Stimulated activated naive CD4-positive, alpha-beta T cell (primary cell): ENCODE measurements around the gene FOXK1.

Experiments used
- DNase-seq, 6 experiments: peaks; one replicate each; lab custom pipeline; 2025; lab: John Stamatoyannopoulos, UW

FOXK1 gene

DNA sequence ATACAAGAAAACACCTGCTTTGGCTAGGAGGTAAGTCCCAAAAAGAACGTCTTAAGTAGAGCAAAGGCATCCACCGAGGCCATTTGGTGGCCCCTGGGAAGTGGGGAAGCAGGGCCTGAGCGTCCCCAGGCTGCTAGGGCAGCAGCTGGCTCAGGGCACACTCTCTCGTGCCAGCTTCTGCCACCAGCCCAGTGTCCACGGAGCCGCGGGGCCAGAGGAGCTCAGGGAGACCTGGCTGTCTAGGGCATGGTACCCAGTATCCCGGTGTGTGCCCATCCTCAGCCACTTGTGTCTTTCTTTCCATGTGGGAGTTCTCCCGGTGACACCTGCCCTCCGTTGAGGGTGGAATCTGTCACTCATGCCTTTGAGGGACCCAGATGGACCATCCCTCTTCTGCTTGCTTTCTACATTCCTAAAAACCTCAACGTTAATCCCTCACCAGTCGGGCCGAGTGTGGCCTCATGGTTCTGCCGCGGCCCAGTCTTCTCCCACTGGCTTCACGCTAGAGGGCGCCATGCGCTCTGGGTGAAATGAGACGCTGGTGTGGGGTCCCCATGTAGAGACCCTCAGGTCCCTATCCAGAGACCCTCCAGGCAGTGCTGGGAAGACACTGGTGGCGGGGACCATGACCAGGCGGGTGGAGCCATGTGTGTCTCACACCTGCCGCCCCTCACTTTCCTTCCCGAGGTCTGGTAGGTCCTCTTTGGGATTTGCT lies 83.8 kb downstream of the FOXK1 start:
- DNase-seq: no peak

DNA sequence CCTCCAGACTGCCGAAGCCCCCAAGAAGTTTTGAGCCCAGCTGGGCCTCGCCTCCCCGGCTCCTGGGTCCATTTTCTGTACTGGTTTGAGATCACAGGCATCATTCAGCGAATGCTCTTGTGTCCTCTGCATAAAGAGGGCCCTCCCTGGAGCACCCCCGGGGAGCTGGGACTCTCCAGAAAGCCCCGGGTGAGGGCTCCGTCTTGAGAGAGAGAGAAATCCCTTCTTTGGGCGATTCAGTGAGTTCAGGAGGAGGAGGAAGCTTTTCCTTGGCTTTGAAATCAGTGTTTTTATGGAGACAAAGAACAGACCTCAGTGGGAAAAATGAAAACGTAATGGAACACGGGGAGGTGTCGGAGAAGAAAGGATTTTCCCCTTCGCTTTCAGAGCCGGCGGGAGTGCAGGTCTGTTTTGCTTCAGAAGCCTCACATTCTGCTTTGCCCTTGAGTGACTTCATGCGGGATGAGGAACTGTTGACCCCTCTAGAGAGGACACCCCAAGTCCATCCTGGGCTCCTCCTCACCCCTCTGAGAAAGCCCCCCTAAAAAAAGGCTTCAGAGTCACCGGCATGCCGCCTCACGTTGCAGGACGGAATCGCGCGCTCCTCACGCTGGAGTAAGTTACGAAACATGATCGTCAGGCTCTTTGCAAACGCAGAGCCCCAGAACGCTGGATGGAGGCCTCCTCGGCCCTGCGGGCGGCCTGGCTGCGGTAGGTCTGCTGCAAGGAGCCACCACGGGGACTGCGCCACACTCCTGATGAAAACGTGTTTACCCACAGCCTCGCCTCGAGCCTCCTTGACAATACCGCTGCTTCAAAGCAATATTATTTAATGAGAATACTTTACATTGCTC lies 84.8 kb downstream of the FOXK1 start:
- DNase-seq: no peak

DNA sequence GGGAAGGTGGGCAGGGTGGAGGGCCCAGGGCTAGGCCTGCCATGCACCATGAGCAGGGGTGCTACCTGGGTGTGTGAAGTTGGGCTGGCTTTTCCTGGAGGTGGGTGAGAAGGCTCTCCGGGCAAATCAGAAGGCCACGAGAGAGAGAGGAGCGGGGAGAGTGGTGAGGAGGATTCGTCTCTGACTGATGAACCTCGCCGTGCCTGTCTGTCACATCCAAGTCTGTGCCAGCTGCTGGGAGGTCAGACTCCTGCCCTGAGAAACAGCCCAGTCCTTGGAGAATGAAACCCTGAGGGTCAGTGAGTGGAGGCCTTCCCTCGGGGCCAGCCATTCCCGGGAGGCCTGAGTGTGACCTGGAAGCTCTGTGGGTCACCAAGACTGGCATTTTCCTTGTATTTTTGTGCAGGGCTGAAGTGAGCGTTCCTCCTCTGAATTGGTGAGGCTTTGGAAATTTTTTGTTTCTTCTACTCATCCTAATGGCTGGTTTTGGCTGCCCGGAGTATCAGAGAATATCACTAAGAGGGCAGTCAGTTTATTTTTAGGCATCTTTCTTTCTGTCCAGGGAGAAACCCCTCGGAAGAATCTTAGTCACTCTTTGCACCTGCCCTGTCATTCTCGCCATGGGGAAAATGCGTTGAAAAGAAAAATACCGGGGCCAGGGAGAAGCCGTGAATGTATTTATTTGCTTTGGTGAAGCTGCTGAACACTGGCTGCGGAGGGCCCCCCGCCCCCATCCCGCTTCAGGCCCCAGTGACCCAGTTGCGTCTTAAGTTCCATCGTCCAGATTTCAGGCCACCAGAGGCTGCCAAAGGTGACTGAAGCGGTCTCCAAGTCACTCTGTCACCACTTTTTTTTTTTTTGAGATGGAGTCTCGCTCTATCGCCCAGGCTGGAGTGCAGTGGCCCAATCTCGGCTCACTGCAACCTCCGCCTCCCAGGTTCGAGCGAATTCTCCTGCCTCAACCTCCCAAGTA lies 86.8 kb downstream of the FOXK1 start:
- no peak for DNase-seq

DNA sequence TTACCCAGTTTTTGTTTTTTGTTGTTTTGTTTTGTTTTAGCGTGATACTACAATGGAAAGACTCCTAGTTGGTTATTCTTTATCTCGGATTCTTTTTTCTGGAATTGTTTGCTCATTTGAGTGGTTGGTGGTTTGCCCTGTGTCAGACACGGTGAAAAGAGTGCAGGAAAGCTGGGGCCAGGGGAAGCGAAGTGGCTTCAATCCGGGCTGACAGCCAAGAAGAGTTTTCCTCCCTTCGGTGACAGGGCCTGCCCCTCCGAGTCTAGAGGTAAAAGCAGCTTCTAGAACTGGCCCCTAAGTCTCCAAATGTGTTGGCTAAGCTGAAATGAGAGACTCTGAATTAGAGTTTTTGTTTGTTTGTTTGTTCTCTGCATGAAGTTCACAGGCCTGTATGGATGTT lies 87.7 kb downstream of the FOXK1 start:
- DNase-seq: no peak

DNA sequence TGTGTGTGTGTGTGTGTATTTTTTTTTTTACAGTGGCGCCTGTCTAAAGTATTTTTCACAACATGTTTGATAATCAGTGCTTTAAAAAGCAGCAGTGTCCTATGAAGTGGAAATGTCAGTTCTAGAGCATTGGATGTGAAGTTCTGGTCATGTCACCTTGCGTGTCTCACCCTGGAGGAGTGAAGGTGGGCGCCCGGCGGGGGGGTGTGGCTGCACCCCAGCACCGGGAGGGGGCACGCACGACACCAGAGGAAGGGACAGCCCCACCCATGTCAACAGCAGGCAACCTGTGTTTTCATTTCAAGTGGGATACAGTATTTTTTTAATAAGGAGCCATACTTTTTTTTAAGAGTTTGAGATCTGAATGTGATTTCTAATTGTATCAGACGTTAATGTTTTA lies 88.8 kb downstream of the FOXK1 start:
- no peak for DNase-seq

DNA sequence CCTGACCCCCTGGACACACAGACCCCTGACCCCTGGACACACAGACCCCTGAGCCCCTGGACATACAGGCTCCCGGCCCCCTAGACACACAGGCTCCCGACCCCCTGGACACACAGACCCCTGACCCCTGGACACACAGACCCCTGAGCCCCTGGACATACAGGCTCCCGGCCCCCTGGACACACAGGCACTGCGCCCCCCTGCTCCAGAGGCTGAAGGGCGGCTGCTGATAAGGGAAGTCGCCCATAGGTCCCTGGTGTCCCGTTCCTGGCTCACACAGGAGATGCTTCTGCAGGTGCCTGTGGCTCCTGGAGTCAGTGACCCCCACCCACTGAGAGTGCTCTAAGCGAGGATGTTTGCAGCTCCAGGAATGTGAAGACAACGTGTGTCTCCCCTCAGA lies 89.6 kb downstream of the FOXK1 start:
- DNase-seq: no peak

DNA sequence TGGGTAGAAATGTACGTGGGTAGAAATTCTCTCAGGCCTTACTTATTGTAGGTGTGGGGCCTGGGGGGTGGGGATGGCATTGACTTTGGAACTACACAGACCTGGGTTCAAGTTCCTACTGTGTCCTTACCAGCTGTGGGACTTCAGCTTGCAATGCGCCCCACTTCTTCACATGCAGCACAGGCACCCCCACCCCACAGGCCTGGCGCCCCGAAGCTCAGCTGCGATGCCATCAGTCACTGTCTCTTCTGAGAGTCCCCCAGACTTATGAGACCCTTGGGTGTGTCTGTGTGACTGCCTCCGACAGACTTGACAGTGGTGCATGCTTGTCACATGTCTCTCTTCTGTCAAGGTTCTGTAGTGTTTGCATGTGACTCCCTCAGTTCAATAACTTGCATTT lies 90.2 kb downstream of the FOXK1 start:
- DNase-seq: no peak

DNA sequence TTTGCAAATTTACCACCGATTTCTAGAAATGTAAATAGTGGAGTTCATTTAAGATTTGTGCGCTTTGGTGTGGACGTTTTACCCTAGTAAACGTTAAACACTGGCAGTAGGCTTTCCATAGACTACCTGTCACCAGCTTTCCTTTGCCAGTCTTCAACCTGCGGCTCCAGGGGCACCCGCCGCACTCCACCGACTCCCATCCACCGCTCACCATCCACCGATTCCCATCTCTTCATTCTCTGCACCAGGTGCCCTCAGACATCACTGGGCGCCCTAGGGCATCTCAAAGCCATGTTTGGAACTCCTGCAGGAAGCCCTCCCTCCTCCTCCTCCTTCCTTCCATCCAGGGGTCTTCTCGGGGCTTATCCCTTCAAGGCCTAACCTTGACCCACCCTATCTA lies 91.9 kb downstream of the FOXK1 start:
- DNase-seq: no peak

DNA sequence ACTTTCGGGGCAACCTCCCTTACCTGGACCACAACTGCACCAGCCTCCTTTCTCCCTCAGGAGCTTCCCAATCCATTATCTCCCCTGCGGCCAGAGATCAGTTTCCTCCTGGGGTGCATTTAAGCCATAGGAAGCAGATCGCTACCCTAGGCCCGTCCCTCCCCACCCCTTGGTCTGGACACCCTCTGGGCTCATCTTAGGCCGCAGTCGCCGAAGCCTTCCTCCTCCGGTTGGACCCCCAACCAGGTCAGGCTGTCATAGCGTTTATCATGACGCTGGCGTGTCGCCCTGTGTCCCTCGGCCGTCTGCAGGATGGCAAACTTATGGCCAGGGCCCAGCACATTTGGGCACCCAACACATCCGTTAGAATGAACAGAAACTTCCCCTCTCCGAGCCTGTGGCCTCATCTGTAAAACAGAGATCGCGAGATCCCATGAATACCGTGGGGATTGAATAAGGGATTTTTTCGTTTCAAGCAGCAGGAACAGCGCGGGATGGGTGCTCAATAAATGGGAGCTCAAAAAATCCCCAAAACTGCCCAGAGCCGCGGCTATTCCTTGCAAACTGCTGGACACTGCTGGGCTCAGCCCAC lies 92.7 kb downstream of the FOXK1 start:
- DNase-seq: peak in 2 of 6 experiments; percentile 40 to 62

DNA sequence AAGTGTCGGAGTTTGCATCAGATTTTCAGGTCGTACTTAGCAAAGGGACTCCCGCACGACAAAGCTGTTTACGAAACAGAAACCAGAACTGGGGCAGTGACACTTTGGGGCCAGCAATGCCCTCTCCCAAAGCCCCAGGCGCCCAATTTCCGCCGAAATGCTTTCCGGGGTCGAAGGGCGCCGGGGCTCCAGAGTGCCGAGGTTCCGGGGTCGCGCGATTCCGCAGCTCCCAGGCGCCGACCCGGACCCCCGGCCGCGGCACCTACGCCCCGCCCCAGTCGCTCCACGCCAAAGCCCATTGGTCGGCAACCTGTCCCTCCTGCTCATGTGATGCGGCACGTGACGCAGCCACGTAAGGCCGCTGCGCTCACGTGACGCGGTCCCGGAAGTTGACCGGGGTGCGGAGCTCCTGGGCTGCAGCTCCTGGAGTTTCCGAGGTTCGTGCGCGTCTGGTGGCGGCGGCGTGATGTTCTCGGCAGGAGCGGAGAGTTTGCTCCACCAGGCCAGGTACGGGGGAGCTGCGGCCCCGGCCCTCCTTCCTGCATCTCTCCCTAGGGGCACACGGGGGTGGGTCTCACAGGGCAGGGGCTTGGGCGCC lies 93.3 kb downstream of the FOXK1 start, which contains the start of gene AP5Z1:
Gene AP5Z1, plus strand, starts transcription at position 374 of the 598 bp plus-strand sequence. Its CDS starts 93 bp downstream, at position 467.
- DNase-seq: peak; percentile 91 to 96 (median 93)

DNA sequence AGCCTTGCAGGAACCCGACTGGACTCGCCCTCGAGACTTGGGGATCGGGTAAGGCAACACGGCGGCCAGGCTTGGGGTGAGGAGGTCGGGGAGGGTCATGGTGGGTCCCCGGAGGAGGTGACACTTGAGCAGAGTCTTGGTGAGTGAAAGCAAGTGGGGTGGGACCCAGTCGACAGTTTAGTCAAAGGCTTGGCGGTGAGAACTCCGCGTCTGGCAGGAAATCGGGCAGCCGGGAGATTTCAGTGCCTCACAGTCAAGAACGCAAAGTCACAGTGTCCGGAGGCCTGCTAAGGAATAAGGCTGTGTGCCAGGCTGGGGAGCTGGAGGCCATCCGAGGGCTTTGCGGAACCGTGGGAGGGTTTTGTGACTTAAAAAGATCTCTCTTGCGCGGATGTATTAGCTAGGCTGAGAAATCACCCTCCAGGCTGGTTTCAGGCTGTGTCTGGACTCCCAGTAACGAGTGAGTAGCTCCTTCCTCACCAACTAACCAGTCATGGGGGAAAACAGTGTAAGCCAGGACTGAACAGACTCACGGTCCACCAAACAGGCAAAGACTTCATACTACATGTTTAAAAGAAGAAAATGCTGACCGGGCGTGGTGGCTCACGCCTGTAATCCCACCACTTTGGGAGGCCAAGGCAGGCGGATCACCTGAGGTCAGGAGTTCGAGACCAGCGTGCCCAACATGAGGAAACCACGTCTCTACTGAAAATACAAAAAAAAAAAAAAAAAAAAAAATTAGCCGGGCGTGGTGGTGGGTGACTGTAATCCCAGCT lies 93.9 kb downstream of the FOXK1 start:
- peak in 4 of 6 experiments; percentile 36 to 68 (median 64) for DNase-seq

DNA sequence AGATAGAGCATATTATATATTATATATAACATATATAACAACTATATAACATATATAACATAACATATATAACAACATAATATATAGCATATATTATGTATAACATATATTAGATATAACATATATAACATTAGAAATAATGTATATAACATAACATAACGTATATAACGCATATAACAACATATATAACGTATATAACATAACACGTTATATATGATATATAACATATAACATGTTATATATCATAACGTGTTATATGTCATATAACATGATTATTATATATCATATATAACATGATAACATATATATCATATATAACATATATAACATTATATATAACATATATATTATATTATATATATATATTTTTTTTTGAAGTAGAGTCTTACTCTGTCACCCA lies 97.0 kb downstream of the FOXK1 start:
- DNase-seq: no peak

DNA sequence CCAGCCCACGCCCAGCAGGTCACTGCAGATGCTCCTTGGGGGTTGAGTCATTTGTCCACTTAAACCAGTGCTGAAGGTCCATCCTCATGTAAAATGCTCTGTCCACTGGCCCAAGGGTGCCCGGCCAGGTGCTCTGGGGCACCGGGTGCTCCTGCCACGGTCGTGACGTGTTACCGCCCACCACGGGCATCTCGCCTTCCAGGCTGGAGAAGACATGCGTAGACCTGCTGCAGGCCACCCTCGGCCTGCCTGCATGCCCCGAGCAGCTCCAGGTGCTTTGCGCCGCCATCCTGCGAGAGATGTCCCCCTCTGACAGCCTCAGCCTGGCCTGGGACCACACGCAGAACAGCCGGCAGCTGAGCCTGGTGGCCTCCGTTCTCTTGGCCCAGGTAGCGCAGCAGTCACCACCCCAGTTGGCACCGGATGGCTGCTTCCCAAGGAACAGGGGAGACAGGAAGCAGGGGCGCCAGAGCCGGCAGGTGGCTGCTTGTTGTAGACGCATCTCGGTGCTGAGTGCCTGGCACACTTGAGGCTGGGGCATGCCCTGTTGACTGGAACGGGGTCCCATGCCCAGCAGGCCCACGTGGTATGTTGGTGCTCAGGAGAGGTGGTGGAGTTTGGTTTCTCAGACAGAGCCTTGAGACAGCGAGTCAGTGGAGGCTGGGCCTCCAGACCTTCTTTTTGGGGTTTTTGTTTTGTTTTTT lies 99.4 kb downstream of the FOXK1 start:
- DNase-seq: no peak

DNA sequence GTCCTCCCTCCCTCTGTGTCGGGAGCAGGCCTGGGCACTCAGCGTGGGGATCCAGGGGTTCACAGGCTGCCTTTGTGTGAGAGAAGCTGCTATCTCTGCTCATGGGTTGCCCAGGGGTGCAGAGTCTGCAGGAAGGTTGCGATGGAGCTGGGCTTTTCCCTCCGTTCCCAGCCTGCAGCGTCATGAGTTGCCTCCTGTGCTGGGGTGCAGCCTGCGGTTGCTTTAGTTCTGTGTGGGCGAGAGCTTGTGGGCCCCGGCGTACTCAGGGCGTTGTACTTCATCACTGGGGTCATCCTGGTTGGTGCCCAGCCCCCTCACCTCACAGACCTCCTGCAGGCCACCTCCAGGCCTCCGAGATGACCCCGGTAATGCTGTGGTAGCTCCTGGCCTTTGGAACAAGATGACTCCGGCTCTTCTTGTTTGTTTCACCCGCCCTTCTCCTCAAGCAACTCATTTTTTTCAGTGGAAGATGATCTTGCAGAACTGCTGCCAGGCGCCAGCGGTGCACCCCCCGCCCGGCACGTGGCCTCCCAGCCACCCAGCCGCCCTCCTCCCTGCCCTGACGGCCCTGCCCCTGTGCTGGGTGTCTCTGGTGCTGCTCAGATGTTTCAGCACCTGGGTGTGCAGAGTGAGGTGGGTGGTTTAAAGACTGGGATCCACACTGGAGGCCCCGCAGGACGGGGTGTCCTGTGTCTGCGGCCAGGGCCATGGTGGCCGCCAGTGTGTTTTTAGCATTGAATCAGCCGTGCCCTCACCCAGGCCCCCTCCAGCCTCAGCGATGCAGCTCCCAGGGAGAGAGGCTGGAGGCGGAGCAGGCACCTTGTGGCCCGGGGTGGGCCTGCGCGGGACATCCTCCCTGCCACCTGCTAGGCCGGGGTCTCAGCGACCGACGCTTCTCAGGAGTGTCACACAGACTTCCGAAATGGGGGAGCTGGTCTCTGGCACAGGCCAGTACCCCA lies 100.5 kb downstream of the FOXK1 start:
- no peak for DNase-seq

DNA sequence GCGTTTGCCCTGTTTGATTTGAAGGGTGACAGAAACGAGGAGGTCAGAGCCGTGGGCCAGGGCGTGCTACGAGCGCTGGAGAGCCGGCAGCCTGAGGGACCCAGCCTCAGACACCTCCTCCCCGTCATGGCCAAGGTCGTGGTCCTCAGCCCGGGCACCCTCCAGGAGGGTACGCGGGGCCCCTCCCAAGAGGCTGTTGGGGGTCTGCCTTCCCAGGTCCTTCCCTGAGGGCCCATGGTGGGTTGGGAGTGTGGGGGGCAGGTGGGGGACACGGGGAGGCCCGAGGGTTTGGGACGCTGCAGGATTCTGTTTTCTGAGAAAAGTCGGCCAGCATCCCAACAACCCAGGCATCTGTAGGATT lies 101.2 kb downstream of the FOXK1 start:
- no peak for DNase-seq

DNA sequence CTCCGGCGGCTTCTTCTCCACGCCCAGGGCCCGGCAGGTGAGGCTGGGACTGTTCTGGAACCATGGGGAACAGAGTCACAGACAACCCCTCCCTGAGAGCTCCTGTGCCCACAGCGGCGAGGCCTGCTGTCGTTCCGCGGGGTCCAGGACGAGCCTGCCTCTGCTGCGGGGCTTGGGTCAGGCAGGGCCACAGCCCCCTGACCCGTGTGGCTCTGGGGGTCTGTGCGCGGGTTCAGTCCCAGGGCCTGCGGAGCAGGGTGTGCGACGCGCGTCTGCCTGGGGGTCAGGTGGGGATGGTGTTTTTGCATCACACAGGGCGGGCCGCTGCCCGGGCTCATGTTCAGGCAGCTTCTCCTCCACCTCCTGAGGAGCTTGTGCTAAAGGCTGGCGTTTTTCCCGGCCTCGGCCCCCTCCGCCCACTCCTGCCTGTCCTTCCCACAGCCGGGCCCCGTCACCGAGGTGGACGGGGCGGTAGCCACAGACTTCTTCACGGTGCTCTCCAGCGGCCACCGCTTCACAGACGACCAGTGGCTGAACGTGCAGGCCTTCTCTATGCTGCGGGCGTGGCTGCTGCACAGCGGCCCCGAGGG lies 101.8 kb downstream of the FOXK1 start:
- DNase-seq: no peak

DNA sequence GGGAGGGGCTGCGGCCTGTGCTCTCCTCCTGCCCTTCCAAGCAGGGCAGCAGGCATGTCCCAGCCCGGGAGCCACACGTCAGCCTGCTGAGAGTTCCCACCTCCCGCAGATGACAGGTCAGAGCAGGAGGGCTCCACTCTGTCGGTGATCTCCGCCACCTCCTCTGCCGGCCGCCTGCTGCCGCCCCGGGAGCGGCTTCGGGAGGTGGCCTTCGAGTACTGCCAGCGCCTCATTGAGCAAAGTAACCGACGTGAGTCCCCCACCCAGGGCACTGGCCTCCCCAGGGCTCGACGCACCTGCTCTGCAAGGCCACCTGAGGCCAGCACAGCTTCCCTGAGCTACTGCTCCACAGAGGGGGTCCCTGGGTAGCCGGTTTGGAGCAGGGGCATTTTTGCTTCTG lies 102.7 kb downstream of the FOXK1 start:
- DNase-seq: no peak

DNA sequence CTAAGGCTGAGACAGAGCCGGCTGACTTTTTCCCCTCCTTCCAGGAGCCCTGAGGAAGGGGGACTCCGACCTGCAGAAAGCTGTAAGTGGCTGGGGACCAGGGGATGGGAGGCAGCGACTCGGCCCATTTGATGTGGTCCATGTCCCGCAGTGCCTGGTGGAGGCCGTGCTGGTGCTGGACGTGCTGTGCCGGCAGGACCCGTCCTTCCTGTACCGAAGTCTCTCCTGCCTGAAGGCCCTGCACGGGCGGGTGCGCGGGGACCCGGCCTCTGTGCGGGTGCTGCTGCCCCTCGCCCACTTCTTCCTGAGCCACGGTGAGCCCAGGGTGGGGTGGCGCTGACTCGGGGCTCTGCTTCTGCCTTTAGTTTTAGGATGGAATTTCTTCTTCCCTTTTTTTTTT lies 103.3 kb downstream of the FOXK1 start:
- DNase-seq: no peak
